Measurements from ENCODE around the gene DCLK3.

DNA sequence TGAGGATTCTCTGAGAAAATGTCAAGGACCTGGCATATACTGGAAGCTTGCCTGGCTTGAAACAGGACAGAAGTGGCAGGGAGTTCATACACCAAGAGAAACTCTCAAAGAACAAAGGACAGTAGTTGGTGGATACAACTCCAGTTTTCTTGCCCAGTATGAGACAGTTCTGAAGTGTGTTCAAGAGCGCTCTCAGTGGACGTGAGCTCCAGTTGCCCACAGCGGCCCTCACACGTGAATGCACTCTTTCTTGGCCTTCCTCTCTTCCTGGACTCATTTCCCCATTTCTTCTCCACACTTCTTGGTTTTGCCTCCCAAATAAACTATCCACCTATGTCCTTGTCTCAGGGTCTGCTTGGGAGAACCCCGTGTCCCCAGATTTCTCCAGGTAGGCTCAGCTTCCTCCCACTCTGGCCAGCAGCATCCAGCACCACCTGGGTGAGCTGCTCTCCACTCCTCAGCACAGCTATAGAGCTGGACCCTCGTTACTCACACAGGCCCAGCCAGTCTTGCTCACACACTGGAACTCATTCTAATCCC lies 54.5 kb downstream of the DCLK3 start:
- TF ChIP-seq ZNF207 (IDR thresholded peaks at IDR 0.05; ENCODE audit: borderline replicate concordance) = no peak
- TF ChIP-seq ASH2L (IDR thresholded peaks at IDR 0.05; ENCODE audit: borderline replicate concordance, low read depth) = no peak
- TF ChIP-seq, protein P1, sequence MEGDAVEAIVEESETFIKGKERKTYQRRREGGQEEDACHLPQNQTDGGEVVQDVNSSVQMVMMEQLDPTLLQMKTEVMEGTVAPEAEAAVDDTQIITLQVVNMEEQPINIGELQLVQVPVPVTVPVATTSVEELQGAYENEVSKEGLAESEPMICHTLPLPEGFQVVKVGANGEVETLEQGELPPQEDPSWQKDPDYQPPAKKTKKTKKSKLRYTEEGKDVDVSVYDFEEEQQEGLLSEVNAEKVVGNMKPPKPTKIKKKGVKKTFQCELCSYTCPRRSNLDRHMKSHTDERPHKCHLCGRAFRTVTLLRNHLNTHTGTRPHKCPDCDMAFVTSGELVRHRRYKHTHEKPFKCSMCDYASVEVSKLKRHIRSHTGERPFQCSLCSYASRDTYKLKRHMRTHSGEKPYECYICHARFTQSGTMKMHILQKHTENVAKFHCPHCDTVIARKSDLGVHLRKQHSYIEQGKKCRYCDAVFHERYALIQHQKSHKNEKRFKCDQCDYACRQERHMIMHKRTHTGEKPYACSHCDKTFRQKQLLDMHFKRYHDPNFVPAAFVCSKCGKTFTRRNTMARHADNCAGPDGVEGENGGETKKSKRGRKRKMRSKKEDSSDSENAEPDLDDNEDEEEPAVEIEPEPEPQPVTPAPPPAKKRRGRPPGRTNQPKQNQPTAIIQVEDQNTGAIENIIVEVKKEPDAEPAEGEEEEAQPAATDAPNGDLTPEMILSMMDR (IDR thresholded peaks at IDR 0.05 in 2 of 3, conservative IDR thresholded peaks at IDR 0.05 in 1 of 3; ENCODE audit: control insufficient read depth in 2 of 3, extremely low read depth in 1 of 3, insufficient read depth in 1 of 3, low read depth in 3 of 3, low read length in 3 of 3) = no peak
- TF ChIP-seq, protein P2, sequence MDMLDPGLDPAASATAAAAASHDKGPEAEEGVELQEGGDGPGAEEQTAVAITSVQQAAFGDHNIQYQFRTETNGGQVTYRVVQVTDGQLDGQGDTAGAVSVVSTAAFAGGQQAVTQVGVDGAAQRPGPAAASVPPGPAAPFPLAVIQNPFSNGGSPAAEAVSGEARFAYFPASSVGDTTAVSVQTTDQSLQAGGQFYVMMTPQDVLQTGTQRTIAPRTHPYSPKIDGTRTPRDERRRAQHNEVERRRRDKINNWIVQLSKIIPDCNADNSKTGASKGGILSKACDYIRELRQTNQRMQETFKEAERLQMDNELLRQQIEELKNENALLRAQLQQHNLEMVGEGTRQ (IDR thresholded peaks at IDR 0.05; ENCODE audit: borderline replicate concordance, low read depth, low read length) = no peak
- no peak for TF ChIP-seq PML (IDR thresholded peaks at IDR 0.05; ENCODE audit: low read length)
- TF ChIP-seq NBN (IDR thresholded peaks at IDR 0.05) = no peak
- TF ChIP-seq LARP7 (IDR thresholded peaks at IDR 0.05) = no peak
- TF ChIP-seq KAT2A (conservative IDR thresholded peaks at IDR 0.05; ENCODE audit: control insufficient read depth, low read depth, low read length) = no peak
- no peak for TF ChIP-seq YY1 (IDR thresholded peaks at IDR 0.05; ENCODE audit: low read depth, low read length)
- TF ChIP-seq RELA (IDR thresholded peaks at IDR 0.05; ENCODE audit: borderline replicate concordance, partially characterized antibody) = no peak
- no peak for TF ChIP-seq EP300 (IDR thresholded peaks at IDR 0.05; ENCODE audit: borderline replicate concordance in 1 of 2, control insufficient read depth in 1 of 2, low read depth in 2 of 2, low read length in 2 of 2)
- TF ChIP-seq, protein P3, sequence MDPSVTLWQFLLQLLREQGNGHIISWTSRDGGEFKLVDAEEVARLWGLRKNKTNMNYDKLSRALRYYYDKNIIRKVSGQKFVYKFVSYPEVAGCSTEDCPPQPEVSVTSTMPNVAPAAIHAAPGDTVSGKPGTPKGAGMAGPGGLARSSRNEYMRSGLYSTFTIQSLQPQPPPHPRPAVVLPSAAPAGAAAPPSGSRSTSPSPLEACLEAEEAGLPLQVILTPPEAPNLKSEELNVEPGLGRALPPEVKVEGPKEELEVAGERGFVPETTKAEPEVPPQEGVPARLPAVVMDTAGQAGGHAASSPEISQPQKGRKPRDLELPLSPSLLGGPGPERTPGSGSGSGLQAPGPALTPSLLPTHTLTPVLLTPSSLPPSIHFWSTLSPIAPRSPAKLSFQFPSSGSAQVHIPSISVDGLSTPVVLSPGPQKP (IDR thresholded peaks at IDR 0.05; ENCODE audit: low read depth, low read length) = no peak
